Heart right ventricle (tissue), 16 donors: ENCODE results near the gene CMC2. TPM values are rescaled to one million over a fixed set of nuclear protein-coding genes. Genes with fewer than 3 reads are reported as not detected.

Experiments
- ATAC-seq, 8 donors: fragments of 200-7000 bp; cut with Tn5 transposase; one replicate each; pipeline ENCODE4 v1.9.1; 2020; ENCODE audit warnings: mild to moderate bottlenecking in 8 of 8, moderate library complexity in 8 of 8, moderate number of reproducible peaks in 1 of 8
- DNase-seq, 2 donors: peaks; one replicate each; pipeline ENCODE4 v3.0.0-alpha.2; 2020
- H3K27ac ChIP-seq, 10 donors: fragments of 200-600 bp; sonication (generic) in 2 of 10; one replicate each; pipeline versions ENCODE4 v1.5.0 to v1.8.0; 2020 to 2022; ENCODE audit warnings: mild to moderate bottlenecking in 3 of 10
- H3K27me3 ChIP-seq, 7 donors: fragments of 200-600 bp; one replicate each; pipeline ENCODE4 v1.8.0; 2021 to 2022; ENCODE audit warnings: mild to moderate bottlenecking in 2 of 7
- H3K36me3 ChIP-seq, 9 donors: fragments of 200-600 bp; sonication (generic) in 1 of 9; one replicate each; pipeline versions ENCODE4 v1.5.0 to v1.8.0; 2020 to 2022; ENCODE audit warnings: mild to moderate bottlenecking in 2 of 9
- H3K4me1 ChIP-seq, 9 donors: fragments of 200-600 bp; sonication (generic) in 1 of 9; one replicate each; pipeline versions ENCODE4 v1.5.0 to v1.8.0; 2020 to 2022; ENCODE audit warnings: mild to moderate bottlenecking in 4 of 9
- H3K4me3 ChIP-seq, 10 donors: fragments of 200-600 bp; sonication (generic) in 2 of 10; one replicate each; pipeline versions ENCODE4 v1.5.0 to v1.8.0; 2020 to 2022; ENCODE audit warnings: mild to moderate bottlenecking in 7 of 10, moderate library complexity in 2 of 10
- H3K9me3 ChIP-seq, 11 donors: fragments of 200-600 bp in 10 of 11; sonication (generic) in 2 of 11; one replicate each; pipeline versions ENCODE4 v1.5.0 to v1.8.0; 2013 to 2022; ENCODE audit warnings: mild to moderate bottlenecking in 2 of 11, control low read depth in 1 of 11, moderate library complexity in 1 of 11
- CTCF ChIP-seq, 9 donors: fragments of 200-600 bp; sonication (generic) in 2 of 9; IDR thresholded peaks; one replicate each; pipeline versions ENCODE4 v1.5.0 to v1.8.0; 2021 to 2022; ENCODE audit warnings: antibody characterized with exemption in 9 of 9, mild to moderate bottlenecking in 5 of 9, moderate library complexity in 1 of 9
- WGBS, 2 donors: extraction: QIAGEN DNeasy Blood & Tissue Kit; methylation state at CpG; one replicate each; pipeline ENCODE4 v1.1.7; 2013; ENCODE audit warnings: inconsistent platforms in 1 of 2; 5-methylcytosine and 5-hydroxymethylcytosine counted together
- intact Hi-C, 10 donors: fragments of 100-400 bp; cut with DNase I; formaldehyde crosslinking; loops; one replicate each; pipeline versions ENCODE4 v1.11.1 to v1.14.2; 2022
- polyA plus RNA-seq, 2 donors: library from polyadenylated mRNA; stranded (reverse); fragments of 200-250 nt; gene quantifications; one replicate each; pipeline ENCODE4 v1.2.3, GENCODE V29; 2013
- total RNA-seq, 10 donors: library from RNA; stranded (reverse); fragmentation: NEBNext Ultra II Directional in 3 of 10; extraction: Animal tissue kit (Norgen Biotek cat#: 25700) in 3 of 10; gene quantifications; one replicate each; pipeline versions ENCODE4 v1.2.1 to v1.2.4, GENCODE V29; 2021 to 2023
- donor health status: Arrhythmogenic right ventricular cardiomyopathy.
- donor health status: ischemic (EF 13 %, LVEDD 7.1; RV severe dilation, severe dysfunction).
- donor health status: healthy with polysubstance abuse.
- donor health status: DM: no; HTN: yes; CAD: no.
- donor health status: DM: no; HTN: no; CAD: no.
- donor health status: ischemic (EF 25% LVEDD 6.9; RV normal size, moderate dysfunction).
- donor health status: ischemic (EF 25% LVEDD 5.7; RV mildly dilated, moderate dysfunction).
- donor health status: healthy.
- donor health status: DM: yes; HTN: yes; CAD: no.
- donor health status: Ischemic cardiomyopathy.
- donor health status: ischemic (EF 35%, LVEDD 5.7; RV mildly dilated, moderate dysfunction).
- donor health status: nonischemic (EF 11% LVEDD 7.7; RV severe dilation, severe dysfunction).
- donor health status: DM: yes; HTN: yes; CAD: no.
- donor health status: PGD.
- donor health status: ischemic (EF 29% LVEDD 5.4; RV normal size, mild dysfunction).
- donor health status: nonischemic (EF 23%, LVEDD 6.1; RV moderate dilation, normal function).

The CMC2 gene
- total and polyA plus RNA-seq, 12 donors = 84.3 to 341 (median 121) TPM

- no peak for TF ChIP-seq CTCF (IDR thresholded peaks at IDR 0.05)
- Histone ChIP-seq H3K36me3 (no peaks in the 10 kb centered on the region), H3K27me3 (peaks cover 0 to 9% (median 0%) of the 10 kb centered on the region in 7 donors), H3K27ac (peak overlapping the region in 1 of 10 donors; percentile 18), H3K4me3 (no peak overlapping the region), H3K4me1 (peaks cover 0 to 12% (median 7%) of the 10 kb centered on the region in 9 donors), H3K9me3 (peaks cover 0 to 4% (median 0%) of the 10 kb centered on the region in 11 donors)
- ATAC-seq (no peak), DNase-seq (no peak)
- intact Hi-C loops = loop anchor here in 2 of 10 donors (5.0 to 10.0 kb wide), 2 partner anchors 46 to 48 kb away; no protein-coding TSS in a partner anchor
- 76 to 90% methylated on average over 4 of the region's 4 CpGs for WGBS, 2 donors
Observed at GRCh38 chr16:80938879-80939260, 67.8 kb downstream of the CMC2 start.

- H3K36me3 ChIP-seq = no peaks in the 10 kb centered on the region
- H3K27ac ChIP-seq = peak overlapping the region in 1 of 10 donors; percentile 18
- peak in 7 of 8 donors; percentile 56 to 90 (median 70) for ATAC-seq
- H3K27me3 ChIP-seq = peaks cover 0 to 16% (median 0%) of the 10 kb centered on the region in 7 donors
- intact Hi-C loops = loop anchor here in 2 of 10 donors (5.0 to 10.0 kb wide), 2 partner anchors 47 to 49 kb away; no protein-coding TSS in a partner anchor
- H3K4me1 ChIP-seq = peaks cover 0 to 12% (median 7%) of the 10 kb centered on the region in 9 donors
- peaks cover 0 to 4% (median 0%) of the 10 kb centered on the region in 11 donors for H3K9me3 ChIP-seq
- 59 to 65% methylated on average over 15 of the region's 15 CpGs for WGBS, 2 donors
- DNase-seq = peak in 1 of 2 donors; percentile 32
- no peak overlapping the region for H3K4me3 ChIP-seq
- TF ChIP-seq CTCF (IDR thresholded peaks at IDR 0.05) = no peak
Observed at GRCh38 chr16:80938004-80938878, 68.4 kb downstream of the CMC2 start.

- 64 to 67% methylated on average over 2 of the region's 2 CpGs for WGBS, 2 donors
- TF ChIP-seq CTCF (IDR thresholded peaks at IDR 0.05) = no peak
- intact Hi-C loops = loop anchor here in 2 of 10 donors (5.0 to 10.0 kb wide), 2 partner anchors 48 to 51 kb away; no protein-coding TSS in a partner anchor
- ATAC-seq = no peak
- H3K9me3 ChIP-seq = no peaks in the 10 kb centered on the region
- DNase-seq = no peak
- peaks cover 0 to 34% (median 0%) of the 10 kb centered on the region in 7 donors for H3K27me3 ChIP-seq
- H3K27ac ChIP-seq = no peak overlapping the region
- H3K4me1 ChIP-seq = peaks cover 0 to 25% (median 11%) of the 10 kb centered on the region in 9 donors
- H3K4me3 ChIP-seq = no peak overlapping the region
- no peaks in the 10 kb centered on the region for H3K36me3 ChIP-seq
Observed at GRCh38 chr16:80936410-80936809, 70.3 kb downstream of the CMC2 start.

- TF ChIP-seq CTCF (IDR thresholded peaks at IDR 0.05) = no peak
- H3K9me3 ChIP-seq = no peaks in the 10 kb centered on the region
- DNase-seq = no peak
- no peaks in the 10 kb centered on the region for H3K36me3 ChIP-seq
- peaks cover 0 to 41% (median 0%) of the 10 kb centered on the region in 7 donors for H3K27me3 ChIP-seq
- peaks cover 0 to 29% (median 11%) of the 10 kb centered on the region in 9 donors for H3K4me1 ChIP-seq
- intact Hi-C loops = loop anchor here in 2 of 10 donors (5.0 to 10.0 kb wide), 2 partner anchors 49 to 52 kb away; no protein-coding TSS in a partner anchor
- no peak overlapping the region for H3K4me3 ChIP-seq
- 96 to 97% methylated on average over 3 of the region's 3 CpGs for WGBS, 2 donors
- H3K27ac ChIP-seq = no peak overlapping the region
- no peak for ATAC-seq
Observed at GRCh38 chr16:80935691-80936090, 71.0 kb downstream of the CMC2 start.
